OCI-LY7 (cell line): ENCODE results near the gene SDCCAG8. TPM values are rescaled to one million over a fixed set of nuclear protein-coding genes. Genes with fewer than 3 reads are reported as not detected.

ENCODE experiments used
- BruUV-seq: library from RNA; stranded (reverse); fragments of 400-500 nt; replicated peaks from 2 replicates; lab custom pipeline; 2021; lab: Mats Ljungman, UMichigan
- CTCF ChIA-PET: fragments of 300-600 bp; sonication (Branson Sonifier 250); formaldehyde crosslinking; loops from one replicate; lab custom pipeline; 2022; ENCODE audit warnings: antibody characterized with exemption; ENCODE audit not compliant: unreplicated experiment; lab: Charles Lee
- POLR2A ChIA-PET: fragments of 300-600 bp; sonication (Branson Sonifier 250); formaldehyde crosslinking; loops from one replicate; lab custom pipeline; 2022; ENCODE audit warnings: antibody characterized with exemption; lab: Charles Lee
- DNase-seq: peaks from one replicate; pipeline ENCODE4 v3.0.0-alpha.2; 2015; ENCODE audit warnings: low spot score
- H2AFZ ChIP-seq: fragments of 200-600 bp; sonication (generic), shearing (Covaris generic); 2 replicates; pipeline ENCODE4 v1.6.1; 2014; ENCODE audit warnings: mild to moderate bottlenecking, antibody characterized with exemption, low read length, moderate library complexity
- H3K27ac ChIP-seq: fragments of 200-600 bp; sonication (generic); 2 replicates; pipeline ENCODE4 v1.5.1; 2014; ENCODE audit warnings: mixed run types, low read depth, mild to moderate bottlenecking, moderate library complexity, low read length, inconsistent platforms; ENCODE audit not compliant: poor library complexity, severe bottlenecking
- H3K36me3 ChIP-seq: fragments of 200-600 bp; sonication (generic); 2 replicates; pipeline ENCODE4 v1.6.1; 2014; ENCODE audit warnings: mild to moderate bottlenecking, antibody characterized with exemption, low read length, moderate library complexity, mixed read lengths; ENCODE audit not compliant: insufficient read depth
- H3K4me1 ChIP-seq: fragments of 200-600 bp; sonication (generic); 2 replicates; pipeline ENCODE4 v1.5.1; 2014; ENCODE audit warnings: mild to moderate bottlenecking, low read length; ENCODE audit not compliant: insufficient read depth, poor library complexity, severe bottlenecking
- H3K4me2 ChIP-seq: fragments of 200-600 bp; sonication (generic); 2 replicates; pipeline ENCODE4 v1.6.1; 2014; ENCODE audit warnings: mild to moderate bottlenecking, low read length
- H3K4me3 ChIP-seq: fragments of 200-600 bp; sonication (generic); 2 replicates; pipeline ENCODE4 v1.5.1; 2014; ENCODE audit warnings: mild to moderate bottlenecking, low read depth, low read length; ENCODE audit not compliant: poor library complexity, severe bottlenecking
- H3K79me2 ChIP-seq: fragments of 200-600 bp; sonication (generic); 2 replicates; pipeline ENCODE4 v1.6.1; 2016; ENCODE audit warnings: low read depth, mild to moderate bottlenecking, low read length, moderate library complexity, mixed read lengths; ENCODE audit not compliant: insufficient read depth
- H3K9me2 ChIP-seq: fragments of 200-600 bp; sonication (generic); 2 replicates; pipeline ENCODE4 v1.6.1; 2016; ENCODE audit warnings: mild to moderate bottlenecking, low read length, mixed read lengths; ENCODE audit not compliant: insufficient read depth
- H3K9me3 ChIP-seq: fragments of 200-600 bp; sonication (generic); 2 replicates; pipeline ENCODE4 v1.6.1; 2014; ENCODE audit warnings: mild to moderate bottlenecking, mixed run types, low read length, mixed read lengths
- H4K20me1 ChIP-seq: fragments of 200-600 bp; sonication (generic); 2 replicates; pipeline ENCODE4 v1.6.1; 2014; ENCODE audit warnings: mild to moderate bottlenecking, antibody characterized with exemption, low read length, moderate library complexity, mixed read lengths; ENCODE audit not compliant: insufficient read depth
- EZH2phosphoT487 ChIP-seq: fragments of 200-600 bp; sonication (generic); IDR thresholded peaks from 2 replicates; pipeline ENCODE4 v1.6.1; 2018; ENCODE audit warnings: low read depth, borderline replicate concordance, mild to moderate bottlenecking, mixed run types, antibody characterized with exemption, low read length, moderate library complexity, mixed read lengths
- intact Hi-C: fragments of 100-400 bp; cut with micrococcal nuclease; formaldehyde crosslinking; loops from one replicate; pipeline ENCODE4 v1.10.0; 2022; ENCODE audit not compliant: unreplicated experiment
- total RNA-seq, 2 experiments: library from RNA; depleted of rRNA in 1 of 2; stranded (reverse); fragments of >200 nt in 1 of 2; shearing (Covaris generic) in 1 of 2; gene quantifications; 2 replicates each; pipeline ENCODE4 v1.2.3, GENCODE V29; 2014 to 2022
- TF ChIP-seq, protein P1 (sequence below): fragments of 200-600 bp; sonication (generic); conservative IDR thresholded peaks from 2 replicates; pipeline ENCODE4 v1.5.1; 2014; ENCODE audit warnings: mild to moderate bottlenecking, antibody characterized with exemption, low read length, moderate library complexity, mixed read lengths

SDCCAG8 gene
- total RNA-seq, 2 experiments from 2014 or later: 18.1 to 28.7 TPM

DNA sequence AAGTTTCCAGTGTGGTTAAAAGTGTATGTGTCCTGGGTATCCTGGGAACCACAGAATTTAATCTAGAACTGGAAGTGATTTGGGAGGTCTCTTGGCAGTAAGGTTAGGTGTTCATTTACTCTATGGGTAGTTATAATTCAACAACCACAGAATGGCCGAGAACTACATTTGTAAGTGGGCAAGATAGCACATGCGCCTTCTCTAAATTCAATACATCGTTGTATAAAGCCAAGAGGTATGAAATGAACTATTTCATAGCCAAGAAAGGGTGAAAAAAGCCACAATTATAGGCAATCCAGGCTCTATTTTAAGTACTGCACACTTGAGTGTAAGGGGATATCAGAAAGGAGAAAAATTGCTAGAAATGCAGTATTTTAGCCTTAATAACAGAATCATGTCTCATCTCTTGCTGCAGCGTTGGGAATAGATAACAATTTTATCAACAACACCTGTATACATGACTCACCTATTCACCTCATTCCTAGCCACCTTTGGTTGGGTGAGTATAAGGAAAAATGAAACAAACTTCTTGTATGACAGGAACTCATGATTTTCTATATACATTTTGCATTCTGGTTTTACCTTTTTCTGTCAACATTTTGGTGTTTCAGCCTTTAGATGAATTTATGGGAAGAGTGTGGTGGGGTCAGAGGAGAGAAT lies 4.5 kb downstream of the SDCCAG8 start:
- BruUV-seq: no TSS peak
- H3K9me3 ChIP-seq: no peaks in the 10 kb centered on the region
- intact Hi-C loops: loop anchor here (5.0 kb wide), 1 partner anchor 1177 kb away; no protein-coding TSS in a partner anchor
- H4K20me1 ChIP-seq: no peaks in the 10 kb centered on the region
- H3K27ac ChIP-seq: no peak overlapping the region
- H2AFZ ChIP-seq: no peak overlapping the region
- POLR2A ChIA-PET: no interaction called here
- DNase-seq: no peak
- CTCF ChIA-PET: no interaction called here
- no peak overlapping the region for H3K4me2 ChIP-seq
- H3K4me3 ChIP-seq: no peak overlapping the region
- H3K36me3 ChIP-seq: no peaks in the 10 kb centered on the region
- H3K9me2 ChIP-seq: no peaks in the 10 kb centered on the region
- H3K79me2 ChIP-seq: peaks cover 24% of the 10 kb centered on the region
- H3K4me1 ChIP-seq: peaks cover 13% of the 10 kb centered on the region
- TF ChIP-seq, protein P1, sequence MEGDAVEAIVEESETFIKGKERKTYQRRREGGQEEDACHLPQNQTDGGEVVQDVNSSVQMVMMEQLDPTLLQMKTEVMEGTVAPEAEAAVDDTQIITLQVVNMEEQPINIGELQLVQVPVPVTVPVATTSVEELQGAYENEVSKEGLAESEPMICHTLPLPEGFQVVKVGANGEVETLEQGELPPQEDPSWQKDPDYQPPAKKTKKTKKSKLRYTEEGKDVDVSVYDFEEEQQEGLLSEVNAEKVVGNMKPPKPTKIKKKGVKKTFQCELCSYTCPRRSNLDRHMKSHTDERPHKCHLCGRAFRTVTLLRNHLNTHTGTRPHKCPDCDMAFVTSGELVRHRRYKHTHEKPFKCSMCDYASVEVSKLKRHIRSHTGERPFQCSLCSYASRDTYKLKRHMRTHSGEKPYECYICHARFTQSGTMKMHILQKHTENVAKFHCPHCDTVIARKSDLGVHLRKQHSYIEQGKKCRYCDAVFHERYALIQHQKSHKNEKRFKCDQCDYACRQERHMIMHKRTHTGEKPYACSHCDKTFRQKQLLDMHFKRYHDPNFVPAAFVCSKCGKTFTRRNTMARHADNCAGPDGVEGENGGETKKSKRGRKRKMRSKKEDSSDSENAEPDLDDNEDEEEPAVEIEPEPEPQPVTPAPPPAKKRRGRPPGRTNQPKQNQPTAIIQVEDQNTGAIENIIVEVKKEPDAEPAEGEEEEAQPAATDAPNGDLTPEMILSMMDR: no peak
- no peak for TF ChIP-seq EZH2phosphoT487

DNA sequence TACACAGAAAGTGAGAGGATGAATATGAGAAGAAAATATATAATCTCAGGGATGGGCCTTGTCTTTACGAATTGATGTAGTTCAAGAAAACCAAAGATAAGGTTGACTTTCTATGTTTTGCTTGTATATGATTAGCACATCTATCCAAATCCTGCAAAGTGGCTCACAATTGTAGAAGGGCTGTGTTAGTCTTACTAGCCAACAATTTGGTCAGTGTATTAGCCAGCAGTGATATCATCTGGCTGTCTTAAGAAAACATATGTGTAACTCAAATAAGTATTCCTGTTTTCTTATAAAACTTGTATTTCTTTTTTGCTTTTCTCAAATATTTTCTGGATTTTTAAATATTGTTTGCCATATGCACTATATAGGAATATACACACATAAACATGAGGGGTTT lies 5.5 kb downstream of the SDCCAG8 start:
- H3K4me3 ChIP-seq: no peak overlapping the region
- CTCF ChIA-PET: no interaction called here
- no peaks in the 10 kb centered on the region for H3K9me3 ChIP-seq
- no peaks in the 10 kb centered on the region for H4K20me1 ChIP-seq
- peaks cover 13% of the 10 kb centered on the region for H3K4me1 ChIP-seq
- intact Hi-C loops: loop anchor here (5.0 kb wide), 1 partner anchor 1176 kb away; no protein-coding TSS in a partner anchor
- peaks cover 20% of the 10 kb centered on the region for H3K79me2 ChIP-seq
- H2AFZ ChIP-seq: no peak overlapping the region
- no peak overlapping the region for H3K27ac ChIP-seq
- TF ChIP-seq EZH2phosphoT487: no peak
- TF ChIP-seq, protein P1: no peak
- no peaks in the 10 kb centered on the region for H3K9me2 ChIP-seq
- H3K4me2 ChIP-seq: no peak overlapping the region
- no peaks in the 10 kb centered on the region for H3K36me3 ChIP-seq
- BruUV-seq: no TSS peak
- POLR2A ChIA-PET: interaction anchor here (0.6 kb wide), 2 partner anchors 17 to 148 kb away, joined by 4 to 6 read pairs; no protein-coding TSS in a partner anchor
- DNase-seq: no peak

DNA sequence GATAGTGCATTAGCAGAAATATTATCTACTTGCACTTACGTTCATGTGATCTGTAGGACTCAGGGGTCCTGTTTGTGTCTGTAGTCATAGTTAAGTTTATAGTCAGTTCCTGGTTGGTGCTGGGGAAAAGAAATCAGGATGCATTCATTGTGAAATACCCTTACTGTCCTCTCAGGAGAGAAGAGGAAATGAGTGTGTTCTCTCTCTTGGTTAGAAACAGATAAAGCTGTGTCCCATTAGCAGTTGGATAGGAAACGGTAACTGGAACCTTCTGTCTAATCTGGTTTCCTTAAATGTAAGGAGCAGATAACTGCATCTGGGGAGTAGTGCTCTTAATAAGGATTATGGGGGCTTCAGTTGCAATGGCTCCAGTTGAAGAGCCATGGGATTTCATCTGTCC lies 8.9 kb downstream of the SDCCAG8 start:
- Histone ChIP-seq H3K4me1 (peaks cover 25% of the 10 kb centered on the region), H4K20me1 (no peaks in the 10 kb centered on the region), H3K79me2 (no peaks in the 10 kb centered on the region), H3K27ac (no peak overlapping the region), H2AFZ (no peak overlapping the region), H3K4me3 (no peak overlapping the region), H3K4me2 (no peak overlapping the region), H3K9me2 (no peaks in the 10 kb centered on the region), H3K9me3 (no peaks in the 10 kb centered on the region), H3K36me3 (no peaks in the 10 kb centered on the region)
- CTCF ChIA-PET: interaction anchor here (1.0 kb wide), 1 partner anchor 79 kb away, joined by 3 read pairs; no protein-coding TSS in a partner anchor
- intact Hi-C loops: loop anchor here (5.0 kb wide), 1 partner anchor 1173 kb away; no protein-coding TSS in a partner anchor
- TF ChIP-seq EZH2phosphoT487: no peak
- TF ChIP-seq, protein P1: no peak
- POLR2A ChIA-PET: interaction anchor here (0.9 to 1.7 kb wide), 3 partner anchors 8 to 15 kb away, joined by 3 to 10 read pairs (median 3); partner anchors contain the start of gene SDCCAG8
- BruUV-seq: no TSS peak
- no peak for DNase-seq
